IPS DF 4.7 (cell line): ENCODE results near the gene PDIA3.
A peak's percentile ranks its signal among the peaks of the same experiment; 100 is the strongest.
"Not testable (repeated sequence)": the region's sequence is repeated elsewhere in the genome, so short reads cannot be mapped to it uniquely, and the experiment has no call there.

ENCODE experiments used
- DNase-seq: peaks from one replicate; pipeline ENCODE4 v3.0.0-alpha.2; 2013; ENCODE audit warnings: low spot score; ENCODE audit errors: extremely low read depth

The PDIA3 gene

GRCh38 chr15:43746245-43746902, at the start of gene PDIA3:
Gene PDIA3 (plus strand): TSS chr15:43746438. CDS start chr15:43746540, 102 bp downstream.
- peak; percentile 46 for DNase-seq

GRCh38 chr15:43702174-43702573, 44.1 kb upstream of the PDIA3 start:
- DNase-seq = no peak

- no peak for DNase-seq
Observed at GRCh38 chr15:43702701-43703424, 43.4 kb upstream of the PDIA3 start.

GRCh38 chr15:43710431-43711131, 35.7 kb upstream of the PDIA3 start:
- not testable (repeated sequence) for DNase-seq

- no peak for DNase-seq
Observed at GRCh38 chr15:43723151-43723550, 23.1 kb upstream of the PDIA3 start.

- not testable (repeated sequence) for DNase-seq
Observed at GRCh38 chr15:43726306-43726705, 19.9 kb upstream of the PDIA3 start.

GRCh38 chr15:43728053-43728725, 18.0 kb upstream of the PDIA3 start:
- not testable (repeated sequence) for DNase-seq

GRCh38 chr15:43735416-43735815, 10.8 kb upstream of the PDIA3 start:
- DNase-seq = no peak

- DNase-seq = not testable (repeated sequence)
Observed at GRCh38 chr15:43746903-43747309, 668 bp downstream of the PDIA3 start.

GRCh38 chr15:43748376-43748775, 2.1 kb downstream of the PDIA3 start:
- DNase-seq = no peak

- DNase-seq = no peak
Observed at GRCh38 chr15:43749690-43750345, 3.6 kb downstream of the PDIA3 start.

- DNase-seq = no peak
Observed at GRCh38 chr15:43751885-43752284, 5.6 kb downstream of the PDIA3 start.

GRCh38 chr15:43762824-43763223, 16.6 kb downstream of the PDIA3 start:
- no peak for DNase-seq

- no peak for DNase-seq
Observed at GRCh38 chr15:43763819-43764446, 17.7 kb downstream of the PDIA3 start.

- no peak for DNase-seq
Observed at GRCh38 chr15:43769584-43770228, 23.5 kb downstream of the PDIA3 start.

GRCh38 chr15:43771816-43772215, 25.6 kb downstream of the PDIA3 start:
- DNase-seq = no peak

GRCh38 chr15:43772624-43773023, 26.4 kb downstream of the PDIA3 start:
- DNase-seq = no peak

- DNase-seq = no peak
Observed at GRCh38 chr15:43774062-43774461, 27.8 kb downstream of the PDIA3 start.

- no peak for DNase-seq
Observed at GRCh38 chr15:43775411-43775965, 29.2 kb downstream of the PDIA3 start.
